Astrocyte (in vitro differentiated cells and primary cell): ENCODE measurements around the gene ZDHHC14. TPM values are rescaled to one million over a fixed set of nuclear protein-coding genes. Genes with fewer than 3 reads are reported as not detected.

Source experiments
- DNase-seq: peaks from one replicate; pipeline ENCODE4 v3.0.0-alpha.2; 2010; ENCODE audit warnings: low read depth
- FAIRE-seq: peaks from 2 replicates; lab custom pipeline; 2011; peaks lifted over from hg19 to GRCh38; lab: Jason Lieb, UNC
- H2AFZ ChIP-seq: 2 replicates; pipeline ENCODE4 v1.6.0; 2012; ENCODE audit warnings: low read depth, low read length, inconsistent platforms
- H3K27ac ChIP-seq: 2 replicates; pipeline ENCODE4 v1.5.1; 2011; ENCODE audit warnings: low read depth, low read length, inconsistent platforms
- H3K27me3 ChIP-seq: 2 replicates; pipeline ENCODE4 v1.6.0; 2011; ENCODE audit warnings: low read length, inconsistent platforms; ENCODE audit not compliant: insufficient read depth
- H3K36me3 ChIP-seq: 2 replicates; pipeline ENCODE4 v1.5.1; 2011; ENCODE audit warnings: low read length, inconsistent platforms; ENCODE audit not compliant: insufficient read depth
- H3K4me1 ChIP-seq: 2 replicates; pipeline ENCODE4 v1.5.1; 2011; ENCODE audit warnings: low read length, inconsistent platforms; ENCODE audit not compliant: insufficient read depth
- H3K4me2 ChIP-seq: 2 replicates; pipeline ENCODE4 v1.6.0; 2012; ENCODE audit warnings: low read length, inconsistent platforms
- H3K4me3 ChIP-seq: 2 replicates; pipeline ENCODE4 v1.5.1; 2011; ENCODE audit warnings: low read depth, mild to moderate bottlenecking, low read length, inconsistent platforms; ENCODE audit not compliant: insufficient read depth
- H3K79me2 ChIP-seq: 2 replicates; pipeline ENCODE4 v1.6.0; 2012; ENCODE audit warnings: mild to moderate bottlenecking, low read length, inconsistent platforms; ENCODE audit not compliant: insufficient read depth
- H3K9ac ChIP-seq: 2 replicates; pipeline ENCODE4 v1.6.0; 2012; ENCODE audit warnings: mild to moderate bottlenecking, low read length, inconsistent platforms
- H3K9me3 ChIP-seq: 2 replicates; pipeline ENCODE4 v1.5.1; 2012; ENCODE audit warnings: low read depth, mild to moderate bottlenecking, low read length, inconsistent platforms; ENCODE audit not compliant: insufficient read depth
- H4K20me1 ChIP-seq: 2 replicates; pipeline ENCODE4 v1.6.0; 2012; ENCODE audit warnings: low read length, inconsistent platforms; ENCODE audit not compliant: insufficient read depth
- H3K27ac Mint-ChIP-seq: one replicate; pipeline ENCODE4 v1.8.0; 2021; ENCODE audit warnings: mild to moderate bottlenecking, mixed read lengths; ENCODE audit not compliant: unreplicated experiment
- H3K27me3 Mint-ChIP-seq: one replicate; pipeline ENCODE4 v1.8.0; 2021; ENCODE audit warnings: low read depth, mixed read lengths; ENCODE audit not compliant: unreplicated experiment
- H3K36me3 Mint-ChIP-seq: one replicate; pipeline ENCODE4 v1.8.0; 2021; ENCODE audit warnings: low read depth, mixed read lengths; ENCODE audit not compliant: unreplicated experiment
- H3K4me1 Mint-ChIP-seq: one replicate; pipeline ENCODE4 v1.8.0; 2021; ENCODE audit warnings: low read depth, mixed read lengths; ENCODE audit not compliant: unreplicated experiment
- H3K4me3 Mint-ChIP-seq: one replicate; pipeline ENCODE4 v1.8.0; 2021; ENCODE audit warnings: mild to moderate bottlenecking, moderate library complexity, mixed read lengths; ENCODE audit not compliant: unreplicated experiment
- H3K9me3 Mint-ChIP-seq: one replicate; pipeline ENCODE4 v1.8.0; 2021; ENCODE audit warnings: mild to moderate bottlenecking, mixed read lengths; ENCODE audit not compliant: unreplicated experiment
- CTCF ChIP-seq: IDR thresholded peaks from 2 replicates; pipeline ENCODE4 v1.5.1; 2011; ENCODE audit warnings: low read depth, mild to moderate bottlenecking, inconsistent platforms, low read length, moderate library complexity; ENCODE audit not compliant: insufficient read depth
- EZH2 ChIP-seq: IDR thresholded peaks from 2 replicates; pipeline ENCODE4 v1.6.1; 2012; ENCODE audit warnings: mild to moderate bottlenecking, low read length, inconsistent platforms; ENCODE audit not compliant: insufficient read depth
- total RNA-seq: library from RNA; stranded (reverse); gene quantifications from 2 replicates; pipeline ENCODE4 v1.2.1, GENCODE V29; 2021

The ZDHHC14 gene
- total RNA-seq, 1 donor from 2014 or later: 7.2 TPM

DNA sequence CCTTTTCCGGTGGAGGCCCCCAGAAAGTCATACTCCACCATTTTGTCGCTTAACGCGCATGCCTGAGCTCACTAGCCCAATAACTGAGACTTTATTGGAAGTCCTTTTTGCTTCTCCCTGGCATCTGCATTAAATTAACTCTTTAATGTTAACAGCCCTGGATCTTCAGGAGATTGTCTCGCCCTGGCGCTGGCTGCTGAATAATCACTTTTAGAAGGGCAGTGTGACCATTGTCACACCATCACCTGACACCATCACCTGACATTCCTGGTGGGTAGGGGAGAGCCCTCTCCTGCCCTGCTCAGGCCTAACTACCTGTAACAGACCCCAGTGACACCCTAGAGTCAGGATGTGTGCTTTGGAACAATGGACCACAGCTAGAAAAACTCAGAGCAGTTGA, 326.6 kb downstream of the ZDHHC14 start:
- Mint-ChIP-seq H3K27ac (no peak overlapping the region), H3K4me1 (no peaks in the 10 kb centered on the region), H3K36me3 (no peaks in the 10 kb centered on the region), H3K27me3 (peaks cover 25% of the 10 kb centered on the region), H3K4me3 (no peak overlapping the region), H3K9me3 (peaks cover 5% of the 10 kb centered on the region)
- TF ChIP-seq EZH2: no peak
- no peak for TF ChIP-seq CTCF
- no peaks in the 10 kb centered on the region for H4K20me1 ChIP-seq
- DNase-seq (no peak), FAIRE-seq (no peak)
- no peaks in the 10 kb centered on the region for H3K9me3 ChIP-seq
- H3K79me2 ChIP-seq: no peaks in the 10 kb centered on the region
- H3K4me1 ChIP-seq: no peaks in the 10 kb centered on the region
- no peak overlapping the region for H3K27ac ChIP-seq
- no peak overlapping the region for H3K9ac ChIP-seq
- H3K27me3 ChIP-seq: no peaks in the 10 kb centered on the region
- H2AFZ ChIP-seq: no peak overlapping the region
- H3K36me3 ChIP-seq: no peaks in the 10 kb centered on the region
- H3K4me2 ChIP-seq: no peak overlapping the region
- H3K4me3 ChIP-seq: no peak overlapping the region

- H3K27me3 Mint-ChIP-seq: peaks cover 23% of the 10 kb centered on the region
- H3K4me1 Mint-ChIP-seq: no peaks in the 10 kb centered on the region
Observed at GRCh38 chr6:157708239-157708638, 327.2 kb downstream of the ZDHHC14 start.

More at GRCh38 chr6:157708239-157708638, 327.2 kb downstream of the ZDHHC14 start:
- Histone ChIP-seq H2AFZ (no peak overlapping the region), H3K4me1 (no peaks in the 10 kb centered on the region), H3K27me3 (no peaks in the 10 kb centered on the region), H3K4me3 (no peak overlapping the region), H3K9me3 (no peaks in the 10 kb centered on the region), H3K27ac (no peak overlapping the region), H3K4me2 (no peak overlapping the region), H3K9ac (no peak overlapping the region), H3K36me3 (no peaks in the 10 kb centered on the region), H4K20me1 (no peaks in the 10 kb centered on the region), H3K79me2 (no peaks in the 10 kb centered on the region)
- DNase-seq (no peak), FAIRE-seq (no peak)
- Mint-ChIP-seq H3K27ac (no peak overlapping the region), H3K9me3 (peaks cover 3% of the 10 kb centered on the region), H3K36me3 (no peaks in the 10 kb centered on the region), H3K4me3 (no peak overlapping the region)
- TF ChIP-seq CTCF (no peak), EZH2 (no peak)
